CD4-positive, CD25-positive, alpha-beta regulatory T cell (primary cell): ENCODE results near the gene RNF149. TPM values are rescaled to one million over a fixed set of nuclear protein-coding genes. Genes with fewer than 3 reads are reported as not detected.

Experiments
- ATAC-seq, 2 donors: fragments of 150-1000 bp; cut with Tn5 transposase; one replicate each; pipeline ENCODE4 v1.10.0; 2021; ENCODE audit warnings: low read depth in 2 of 2, moderate number of reproducible peaks in 2 of 2, moderate library complexity in 1 of 2
- DNase-seq, 3 donors: peaks; one replicate each; pipeline versions ENCODE4 v3.0.0 to v3.0.0-alpha.2; 2012 to 2022; ENCODE audit warnings: mixed read lengths in 1 of 3
- H3K27ac ChIP-seq: one replicate; pipeline ENCODE4 v1.7.0; 2013; ENCODE audit warnings: mild to moderate bottlenecking, low read length; ENCODE audit not compliant: insufficient read depth, poor library complexity, severe bottlenecking
- H3K27me3 ChIP-seq: one replicate; pipeline ENCODE4 v1.7.0; 2013; ENCODE audit warnings: low read length; ENCODE audit not compliant: control insufficient read depth, insufficient read depth
- H3K36me3 ChIP-seq: one replicate; pipeline ENCODE4 v1.7.0; 2013; ENCODE audit warnings: mild to moderate bottlenecking, low read length, moderate library complexity; ENCODE audit not compliant: control insufficient read depth, insufficient read depth
- H3K4me1 ChIP-seq: 2 replicates; pipeline ENCODE4 v1.7.0; 2013; ENCODE audit warnings: mild to moderate bottlenecking, low read length; ENCODE audit not compliant: insufficient read depth, control insufficient read depth, poor library complexity, severe bottlenecking
- H3K4me3 ChIP-seq: one replicate; pipeline ENCODE4 v1.7.0; 2013; ENCODE audit warnings: low read depth, mild to moderate bottlenecking, low read length, moderate library complexity
- H3K9me3 ChIP-seq, 2 experiments: 1 replicate in 1 of 2; 2 replicates in 1 of 2; pipeline ENCODE4 v1.7.0; 2013; ENCODE audit warnings: low read length in 2 of 2, mild to moderate bottlenecking in 1 of 2, moderate library complexity in 1 of 2; ENCODE audit not compliant: control insufficient read depth in 2 of 2
- H3K27ac Mint-ChIP-seq, 3 donors: one replicate each; pipeline ENCODE4 v1.8.0; 2020 to 2022; ENCODE audit warnings: mild to moderate bottlenecking in 3 of 3, mixed read lengths in 3 of 3, moderate library complexity in 2 of 3
- H3K27me3 Mint-ChIP-seq: one replicate; pipeline ENCODE4 v1.8.0; 2022; ENCODE audit warnings: mild to moderate bottlenecking, mixed read lengths
- H3K36me3 Mint-ChIP-seq: one replicate; pipeline ENCODE4 v1.8.0; 2020; ENCODE audit warnings: mixed read lengths
- H3K4me1 Mint-ChIP-seq, 4 donors: one replicate each; pipeline ENCODE4 v1.8.0; 2020 to 2022; ENCODE audit warnings: mixed read lengths in 4 of 4, mild to moderate bottlenecking in 1 of 4
- H3K4me3 Mint-ChIP-seq, 4 donors: one replicate each; pipeline ENCODE4 v1.8.0; 2020 to 2022; ENCODE audit warnings: mild to moderate bottlenecking in 4 of 4, mixed read lengths in 4 of 4, moderate library complexity in 3 of 4
- H3K9me3 Mint-ChIP-seq, 7 donors: one replicate each; pipeline ENCODE4 v1.8.0; 2020 to 2022; ENCODE audit warnings: mixed read lengths in 7 of 7, mild to moderate bottlenecking in 3 of 7, moderate library complexity in 2 of 7
- polyA plus RNA-seq, 4 donors: library from polyadenylated mRNA; unstranded; fragments of 300-500 nt; fragmentation: Illumina TruSeq; gene quantifications; one replicate each; pipeline ENCODE4 v1.2.3, GENCODE V29; 2021
- total RNA-seq: library from RNA; stranded (reverse); gene quantifications from one replicate; pipeline ENCODE4 v1.2.3, GENCODE V29; 2022

The RNF149 gene
- total and polyA plus RNA-seq, 5 donors from 2014 or later: 84.4 to 221 (median 92.8) TPM

- Mint-ChIP-seq H3K9me3 (peaks cover 0 to 2% (median 0%) of the 10 kb centered on the region in 7 donors), H3K27ac (peak overlapping the region; percentile 86 to 91 (median 87)), H3K36me3 (peaks cover 12% of the 10 kb centered on the region), H3K4me3 (peak overlapping the region; percentile 84 to 98 (median 95)), H3K4me1 (peaks cover 21 to 55% (median 43%) of the 10 kb centered on the region in 4 donors), H3K27me3 (peaks cover 5% of the 10 kb centered on the region)
- ATAC-seq (no peak), DNase-seq (no peak)
- no peaks in the 10 kb centered on the region for H3K9me3 ChIP-seq
- H3K36me3 ChIP-seq: no peaks in the 10 kb centered on the region
- H3K27me3 ChIP-seq: no peaks in the 10 kb centered on the region
- peak overlapping the region; percentile 47 for H3K4me3 ChIP-seq
- peaks cover 44% of the 10 kb centered on the region for H3K4me1 ChIP-seq
- peak overlapping the region; percentile 68 for H3K27ac ChIP-seq
These were observed 1.8 kb upstream of the RNF149 start for GRCh38 chr2:101310090-101310833.

- Histone ChIP-seq H3K9me3 (no peaks in the 10 kb centered on the region), H3K4me3 (peak overlapping the region; percentile 92), H3K4me1 (peaks cover 65% of the 10 kb centered on the region), H3K36me3 (peaks cover under 1% of the 10 kb centered on the region), H3K27ac (peak overlapping the region; percentile 96), H3K27me3 (no peaks in the 10 kb centered on the region)
- peak overlapping the region; percentile 97 to 99 (median 98) for H3K27ac Mint-ChIP-seq
- ATAC-seq (peak; percentile 3 to 4), DNase-seq (peak in 2 of 3 donors; percentile 44 to 50)
- H3K36me3 Mint-ChIP-seq: peaks cover 17% of the 10 kb centered on the region
- H3K4me3 Mint-ChIP-seq: peak overlapping the region; percentile 95 to 100 (median 96)
- H3K4me1 Mint-ChIP-seq: peaks cover 24 to 72% (median 58%) of the 10 kb centered on the region in 4 donors
- H3K9me3 Mint-ChIP-seq: peaks cover 0 to 2% (median 0%) of the 10 kb centered on the region in 7 donors
- peaks cover 5% of the 10 kb centered on the region for H3K27me3 Mint-ChIP-seq
These were observed 510 bp downstream of the RNF149 start for GRCh38 chr2:101307950-101308431.

GRCh38 chr2:101307503-101307902 is 998 bp downstream of the RNF149 start:
- H3K4me1 ChIP-seq: peaks cover 70% of the 10 kb centered on the region
- H3K9me3 Mint-ChIP-seq: peaks cover 0 to 2% (median 0%) of the 10 kb centered on the region in 7 donors
- peaks cover 24 to 76% (median 62%) of the 10 kb centered on the region in 4 donors for H3K4me1 Mint-ChIP-seq

GRCh38 chr2:101306410-101306809 is 2.1 kb downstream of the RNF149 start:
- Histone ChIP-seq H3K4me1 (peaks cover 75% of the 10 kb centered on the region), H3K27ac (peak overlapping the region; percentile 96), H3K27me3 (no peaks in the 10 kb centered on the region), H3K9me3 (no peaks in the 10 kb centered on the region), H3K4me3 (peak overlapping the region; percentile 92), H3K36me3 (peaks cover 13% of the 10 kb centered on the region)
- no peak for ATAC-seq
- Mint-ChIP-seq H3K4me3 (peak overlapping the region; percentile 95 to 100 (median 96)), H3K4me1 (peaks cover 21 to 80% (median 64%) of the 10 kb centered on the region in 4 donors), H3K27ac (peak overlapping the region; percentile 97 to 99 (median 98)), H3K9me3 (peaks cover 0 to 2% (median 0%) of the 10 kb centered on the region in 7 donors), H3K27me3 (peaks cover 5% of the 10 kb centered on the region), H3K36me3 (peaks cover 28% of the 10 kb centered on the region)
- DNase-seq: peak in 1 of 3 donors; percentile 16

More at GRCh38 chr2:101307503-101307902, 998 bp downstream of the RNF149 start:
- H3K27me3 Mint-ChIP-seq: peaks cover 5% of the 10 kb centered on the region
- H3K27ac ChIP-seq: peak overlapping the region; percentile 96
- peaks cover 5% of the 10 kb centered on the region for H3K36me3 ChIP-seq
- H3K36me3 Mint-ChIP-seq: peaks cover 19% of the 10 kb centered on the region
- no peaks in the 10 kb centered on the region for H3K27me3 ChIP-seq
- no peaks in the 10 kb centered on the region for H3K9me3 ChIP-seq
- DNase-seq (peak in 1 of 3 donors; percentile 23), ATAC-seq (no peak)
- H3K4me3 ChIP-seq: peak overlapping the region; percentile 92
- peak overlapping the region; percentile 97 to 99 (median 98) for H3K27ac Mint-ChIP-seq
- H3K4me3 Mint-ChIP-seq: peak overlapping the region; percentile 95 to 100 (median 96)

GRCh38 chr2:101305492-101306078 is 2.9 kb downstream of the RNF149 start:
- H3K4me3 Mint-ChIP-seq: peak overlapping the region; percentile 95 to 100 (median 96)
- no peak for DNase-seq
- Histone ChIP-seq H3K4me1 (peaks cover 75% of the 10 kb centered on the region), H3K4me3 (peak overlapping the region; percentile 92), H3K36me3 (peaks cover 15% of the 10 kb centered on the region), H3K9me3 (no peaks in the 10 kb centered on the region), H3K27ac (peak overlapping the region; percentile 96), H3K27me3 (no peaks in the 10 kb centered on the region)
- peaks cover 0 to 2% (median 0%) of the 10 kb centered on the region in 7 donors for H3K9me3 Mint-ChIP-seq
- peaks cover 17 to 80% (median 63%) of the 10 kb centered on the region in 4 donors for H3K4me1 Mint-ChIP-seq
- ATAC-seq: no peak
- peak overlapping the region; percentile 97 to 99 (median 98) for H3K27ac Mint-ChIP-seq
- H3K36me3 Mint-ChIP-seq: peaks cover 29% of the 10 kb centered on the region
- peaks cover under 1% of the 10 kb centered on the region for H3K27me3 Mint-ChIP-seq

- Histone ChIP-seq H3K36me3 (peaks cover 15% of the 10 kb centered on the region), H3K27ac (peak overlapping the region; percentile 96), H3K9me3 (no peaks in the 10 kb centered on the region), H3K27me3 (no peaks in the 10 kb centered on the region), H3K4me3 (peak overlapping the region; percentile 92), H3K4me1 (peaks cover 76% of the 10 kb centered on the region)
- H3K9me3 Mint-ChIP-seq: peaks cover 0 to 2% (median 0%) of the 10 kb centered on the region in 7 donors
- peaks cover 19 to 80% (median 61%) of the 10 kb centered on the region in 4 donors for H3K4me1 Mint-ChIP-seq
- H3K4me3 Mint-ChIP-seq: peak overlapping the region; percentile 95 to 100 (median 96)
- no peak for DNase-seq
- no peak for ATAC-seq
- no peaks in the 10 kb centered on the region for H3K27me3 Mint-ChIP-seq
- H3K36me3 Mint-ChIP-seq: peaks cover 29% of the 10 kb centered on the region
- peak overlapping the region; percentile 97 to 99 (median 98) for H3K27ac Mint-ChIP-seq
These were observed 3.5 kb downstream of the RNF149 start for GRCh38 chr2:101305035-101305434.

- DNase-seq: no peak
- H3K4me3 ChIP-seq: peak overlapping the region; percentile 92
- Mint-ChIP-seq H3K4me3 (peak overlapping the region; percentile 70 to 100 (median 85)), H3K4me1 (peaks cover 30 to 80% (median 67%) of the 10 kb centered on the region in 4 donors), H3K36me3 (peaks cover 29% of the 10 kb centered on the region), H3K27me3 (no peaks in the 10 kb centered on the region), H3K9me3 (peaks cover 0 to 2% (median 0%) of the 10 kb centered on the region in 7 donors), H3K27ac (peak overlapping the region; percentile 82 to 97 (median 90))
- ATAC-seq: no peak
- no peaks in the 10 kb centered on the region for H3K9me3 ChIP-seq
- no peaks in the 10 kb centered on the region for H3K27me3 ChIP-seq
- H3K4me1 ChIP-seq: peaks cover 82% of the 10 kb centered on the region
- H3K27ac ChIP-seq: peak overlapping the region; percentile 19
- peaks cover 18% of the 10 kb centered on the region for H3K36me3 ChIP-seq
These were observed 4.8 kb downstream of the RNF149 start for GRCh38 chr2:101303688-101304087.
